GM18867 (cell line): ENCODE data around the gene P2RX3.
"Not testable (repeated sequence)": the region's sequence is repeated elsewhere in the genome, so short reads cannot be mapped to it uniquely, and the experiment has no call there.

ENCODE experiments used
- ATAC-seq: cut with Tn5 transposase; IDR thresholded peaks from one replicate; pipeline ENCODE4 v1.9.1; 2021; ENCODE audit warnings: mild to moderate bottlenecking, moderate library complexity; ENCODE audit not compliant: unreplicated experiment

Gene P2RX3

DNA sequence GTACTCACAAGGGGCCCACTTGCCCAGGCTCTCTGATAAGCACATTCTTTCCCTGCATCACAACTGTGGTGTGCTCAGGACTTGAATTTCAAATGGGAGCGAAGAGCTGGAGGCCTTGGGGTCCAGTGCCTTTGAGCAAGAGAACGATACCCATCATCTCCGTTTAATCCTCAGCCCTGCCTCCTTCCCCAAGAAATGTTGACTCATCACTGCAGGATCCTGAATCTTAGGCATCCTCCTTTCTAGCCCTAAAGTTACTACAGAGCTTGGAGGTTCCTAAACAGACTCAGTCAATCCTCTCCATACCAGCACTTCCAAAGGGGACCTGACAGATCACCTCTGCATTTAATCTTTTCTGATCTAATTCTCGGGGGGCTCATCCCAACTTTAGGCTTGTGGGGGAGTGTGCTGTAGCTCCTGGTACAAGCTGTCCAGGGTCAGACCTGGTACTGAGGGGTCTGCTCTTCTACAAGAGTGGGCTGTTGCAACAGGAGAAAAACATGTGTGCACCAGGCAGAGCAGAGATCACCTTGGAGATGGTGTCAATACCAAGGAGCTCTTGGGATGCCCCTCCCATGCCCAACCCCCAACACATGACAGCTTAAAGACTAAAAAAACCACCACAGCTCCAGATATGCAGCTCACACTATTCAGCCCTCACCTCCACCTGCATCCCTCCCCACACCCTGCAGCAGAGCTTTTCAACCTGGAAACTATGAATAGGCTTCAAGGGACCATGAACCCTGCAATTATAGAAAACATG lies 56.2 kb downstream of the P2RX3 start:
- no peak for ATAC-seq

DNA sequence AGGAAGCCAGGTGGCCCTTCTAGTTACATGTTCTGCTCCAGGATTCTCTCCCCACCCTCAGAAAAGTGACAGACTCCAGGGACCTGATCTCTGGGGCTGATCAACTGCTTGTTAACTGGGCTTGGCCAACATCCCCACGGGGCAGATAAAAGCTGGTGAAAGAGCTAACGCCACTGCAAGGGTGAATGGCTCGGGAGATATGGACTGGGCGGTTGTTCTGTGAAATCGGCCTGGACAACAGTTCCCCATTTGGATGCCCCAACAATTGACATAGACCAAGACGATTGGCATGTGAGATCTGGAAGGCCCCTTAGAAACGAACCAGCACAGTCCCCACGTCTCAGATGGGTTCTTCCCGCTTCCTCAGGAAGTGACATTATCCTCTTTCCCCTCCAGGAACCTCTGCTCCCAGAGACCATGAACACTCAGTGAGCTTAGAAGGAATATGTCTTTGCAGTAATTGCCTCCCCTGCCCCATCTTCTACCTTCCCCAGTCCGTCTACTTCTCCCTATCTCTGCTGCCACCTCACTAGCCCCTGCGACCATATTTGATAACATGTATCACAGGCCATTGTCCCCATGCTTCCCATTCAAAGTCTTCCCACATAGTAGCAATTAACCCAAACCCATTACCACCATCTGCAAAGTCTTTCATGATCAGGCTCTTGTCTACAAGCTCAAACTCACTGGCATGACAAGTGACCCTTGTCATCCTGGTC lies 57.9 kb downstream of the P2RX3 start:
- no peak for ATAC-seq

DNA sequence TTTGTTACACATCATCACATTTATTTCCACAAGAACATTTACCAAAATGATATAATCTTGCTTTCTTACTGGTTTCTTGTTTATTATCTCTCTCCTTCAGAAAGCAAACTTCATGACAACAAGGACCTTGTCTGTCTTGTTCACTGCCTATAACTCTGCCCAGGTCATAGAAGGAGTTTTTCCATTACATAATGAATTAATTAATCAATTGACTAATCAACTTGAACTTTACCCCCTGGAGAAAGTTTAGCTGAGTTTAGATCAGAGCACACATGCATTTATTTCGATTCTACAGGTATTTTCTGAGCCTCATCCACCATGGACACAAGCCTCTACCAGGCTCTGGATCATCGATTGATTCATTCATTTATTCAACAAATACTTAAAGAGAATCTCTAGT lies 58.6 kb downstream of the P2RX3 start:
- ATAC-seq, result no peak

DNA sequence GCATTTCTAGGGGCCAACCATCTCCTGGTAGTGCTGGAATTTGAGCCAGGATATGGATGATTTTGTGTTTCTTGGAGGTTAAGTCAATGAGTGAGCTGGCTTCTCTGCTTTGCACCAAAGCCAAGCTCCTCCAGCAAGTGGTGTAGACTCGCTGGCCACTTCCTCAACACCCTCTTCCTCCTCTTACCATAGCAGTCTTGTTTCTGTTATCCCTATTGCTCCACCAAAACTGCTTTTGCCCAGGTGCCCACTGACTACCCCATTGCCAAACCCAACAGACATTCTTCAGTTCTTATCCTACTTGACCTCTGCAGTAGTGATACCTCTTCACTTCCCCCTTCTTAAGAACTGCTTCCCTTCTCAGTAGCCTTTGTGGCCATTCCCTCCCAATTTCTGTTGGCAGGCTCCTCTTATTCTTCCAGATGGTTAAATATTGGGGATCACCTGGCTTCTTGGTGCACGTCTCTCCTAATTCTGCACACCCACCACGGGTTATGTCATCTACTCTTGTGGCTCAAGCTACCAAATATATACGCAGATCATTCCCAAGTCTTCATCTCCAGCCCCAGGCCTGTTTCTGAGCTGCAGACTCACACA lies 59.3 kb downstream of the P2RX3 start:
- ATAC-seq, result no peak

DNA sequence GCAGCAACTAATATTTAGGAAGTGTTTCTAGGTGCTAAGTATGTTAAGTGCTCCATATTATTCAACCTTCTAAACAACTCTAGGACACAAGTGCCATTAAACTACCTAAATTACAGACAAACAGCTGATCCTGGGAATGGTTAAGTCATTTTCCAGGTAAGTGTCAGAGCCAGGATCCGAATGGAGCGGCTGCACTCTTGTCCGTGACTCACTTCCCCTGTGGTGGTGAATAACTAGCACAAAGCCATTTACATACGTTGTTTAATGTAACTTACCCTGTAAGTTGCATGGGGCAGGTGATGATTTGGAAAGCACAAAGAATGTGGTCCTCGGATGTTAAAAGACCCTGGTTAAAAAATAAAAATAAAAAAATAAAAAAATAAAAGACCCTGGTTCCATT lies 61.1 kb downstream of the P2RX3 start:
- ATAC-seq, result no peak

DNA sequence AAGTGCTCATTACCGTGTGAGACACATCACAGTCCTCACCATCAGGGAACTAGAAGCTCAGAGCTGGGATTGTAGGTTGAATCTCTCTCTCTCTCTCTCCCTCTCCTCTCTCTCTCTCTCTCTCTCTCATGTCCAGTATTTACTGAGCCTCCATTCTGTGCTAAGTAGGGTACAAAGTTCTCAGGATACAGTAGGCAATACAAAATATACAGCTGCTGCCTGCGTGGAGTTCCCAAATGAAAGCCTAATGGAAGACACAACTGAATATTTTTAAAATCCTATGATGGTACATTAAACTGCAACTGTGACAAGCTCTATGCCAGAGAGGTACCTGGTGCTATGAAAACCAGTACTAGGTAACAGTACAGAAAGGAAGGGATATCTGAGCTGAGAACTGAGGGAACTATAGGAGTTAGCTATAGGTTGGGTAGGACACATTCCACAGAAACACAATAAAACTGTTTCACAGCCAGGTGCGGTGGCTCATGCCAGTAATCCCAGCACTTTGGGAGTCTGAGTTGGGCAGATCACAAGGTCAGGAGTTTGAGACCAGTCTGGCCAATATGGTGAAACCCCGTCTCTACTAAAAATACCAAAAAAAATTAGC lies 61.9 kb downstream of the P2RX3 start:
- no peak for ATAC-seq

DNA sequence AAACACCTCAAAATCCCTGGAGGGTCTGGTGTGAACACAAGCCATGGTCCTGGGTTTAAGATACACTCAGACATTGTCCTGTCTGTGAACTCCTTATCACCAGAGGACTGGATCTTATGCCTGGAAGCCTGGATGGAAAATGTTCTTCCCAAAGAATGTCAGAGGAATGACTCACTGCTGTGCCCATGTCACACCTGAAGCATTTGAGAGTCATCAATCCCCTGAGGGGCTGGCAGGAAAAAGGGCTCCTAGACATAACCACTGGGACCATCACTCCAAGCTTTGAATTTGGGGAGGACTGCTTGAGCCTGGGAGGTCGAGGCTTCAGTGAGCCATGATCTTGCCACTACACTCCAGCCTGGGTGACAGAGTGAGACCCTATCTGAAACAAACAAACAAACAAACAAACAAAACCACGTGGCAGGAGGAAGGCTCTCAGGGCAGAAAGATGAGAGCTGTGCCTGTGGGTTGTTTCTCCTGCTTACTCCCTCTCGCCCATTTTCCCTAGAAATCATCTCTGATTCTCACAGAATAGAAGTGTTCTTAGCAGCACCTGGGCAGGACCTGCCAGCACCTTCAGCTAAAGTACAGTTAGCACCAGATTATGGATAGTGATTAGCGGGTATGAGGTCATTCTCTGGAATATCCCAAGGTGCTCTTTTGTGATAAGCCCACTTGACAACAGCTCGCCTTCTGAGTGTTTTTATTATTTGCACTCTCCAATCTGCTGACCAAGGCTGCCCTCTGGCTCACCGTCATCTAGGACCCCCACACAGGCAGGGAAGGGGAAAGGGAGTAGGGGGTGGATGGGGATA lies 64.2 kb downstream of the P2RX3 start:
- ATAC-seq, result no peak

DNA sequence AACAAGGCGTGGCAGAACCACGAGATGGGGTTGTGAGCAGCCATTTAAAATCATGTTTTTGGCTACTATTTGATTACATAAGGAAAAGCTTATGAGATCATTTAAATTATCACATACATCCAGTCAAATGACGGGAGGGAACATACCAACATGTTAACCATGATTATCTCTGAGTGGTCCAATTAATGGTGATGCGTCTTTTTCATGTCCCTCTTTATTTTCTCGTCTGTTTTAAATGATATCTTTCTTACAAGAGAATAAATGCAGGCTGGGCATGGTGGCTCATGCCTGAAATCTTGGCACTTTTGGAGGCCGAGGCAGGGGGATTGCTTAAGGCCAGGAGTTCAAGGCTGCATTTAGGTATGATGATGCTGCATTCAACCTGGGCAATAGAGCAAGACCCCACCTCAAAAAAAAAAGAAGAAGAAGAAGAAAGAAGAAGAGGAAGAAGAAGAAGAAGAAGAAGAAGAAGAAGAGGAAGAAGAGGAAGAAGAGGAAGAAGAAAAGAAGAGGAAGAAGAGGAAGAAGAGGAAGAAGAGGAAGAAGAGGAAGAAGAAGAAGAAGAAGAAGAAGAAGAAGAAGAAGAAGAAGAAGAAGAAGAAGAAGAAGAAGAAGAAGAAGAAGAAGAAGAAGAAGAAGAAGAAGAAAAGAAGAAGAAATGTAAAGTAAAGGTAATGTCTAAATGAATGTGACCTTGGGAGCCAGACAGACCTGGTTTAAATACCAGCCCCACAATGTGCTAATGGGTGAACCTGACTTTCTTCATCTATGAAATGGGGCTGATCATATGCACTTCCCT lies 65.0 kb downstream of the P2RX3 start:
- ATAC-seq, result not testable (repeated sequence)

DNA sequence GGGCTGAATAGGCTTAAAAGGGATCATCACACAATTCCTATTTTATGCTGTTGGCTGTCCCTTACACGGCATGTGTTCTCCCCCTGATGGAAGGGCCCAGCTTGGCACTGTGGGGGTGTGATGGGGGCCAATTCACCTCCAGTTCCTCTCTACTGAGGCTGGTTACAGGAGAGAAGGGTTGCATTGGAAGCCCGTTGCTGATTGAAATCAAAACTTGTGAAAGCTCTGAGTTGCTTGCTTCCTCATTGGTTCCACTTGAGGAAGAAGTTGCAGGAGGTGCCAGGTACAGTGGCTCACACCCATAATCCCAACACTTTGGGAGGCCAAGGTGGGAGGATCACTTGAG lies 65.6 kb downstream of the P2RX3 start:
- no peak for ATAC-seq

DNA sequence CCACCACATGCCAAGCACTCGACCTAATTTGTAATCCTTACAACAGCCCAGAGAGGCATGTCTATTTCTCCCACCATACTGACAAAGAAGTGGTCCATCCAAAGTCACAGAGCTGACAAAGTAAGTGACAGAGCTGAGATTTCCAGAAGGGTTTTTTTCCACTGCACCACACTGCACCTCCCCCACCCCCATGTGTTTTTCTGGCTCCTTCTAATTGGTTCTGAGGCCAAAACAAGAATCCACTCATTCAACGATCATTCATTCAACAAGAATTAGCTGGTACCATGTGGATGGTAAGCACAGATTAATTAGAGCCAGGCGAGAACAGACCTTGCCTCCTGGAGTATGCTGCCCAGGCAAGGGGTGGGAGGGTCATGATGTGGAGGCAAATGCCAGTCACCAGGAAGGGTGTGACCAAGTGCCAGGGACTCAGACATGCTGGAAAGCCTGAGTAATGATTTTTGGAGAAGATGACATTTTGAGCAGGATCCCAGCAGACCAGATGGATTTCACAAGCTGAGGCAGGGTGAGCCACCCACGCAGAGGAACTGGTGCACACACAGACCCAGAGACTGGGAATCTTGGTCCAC lies 67.2 kb downstream of the P2RX3 start:
- ATAC-seq, result no peak

DNA sequence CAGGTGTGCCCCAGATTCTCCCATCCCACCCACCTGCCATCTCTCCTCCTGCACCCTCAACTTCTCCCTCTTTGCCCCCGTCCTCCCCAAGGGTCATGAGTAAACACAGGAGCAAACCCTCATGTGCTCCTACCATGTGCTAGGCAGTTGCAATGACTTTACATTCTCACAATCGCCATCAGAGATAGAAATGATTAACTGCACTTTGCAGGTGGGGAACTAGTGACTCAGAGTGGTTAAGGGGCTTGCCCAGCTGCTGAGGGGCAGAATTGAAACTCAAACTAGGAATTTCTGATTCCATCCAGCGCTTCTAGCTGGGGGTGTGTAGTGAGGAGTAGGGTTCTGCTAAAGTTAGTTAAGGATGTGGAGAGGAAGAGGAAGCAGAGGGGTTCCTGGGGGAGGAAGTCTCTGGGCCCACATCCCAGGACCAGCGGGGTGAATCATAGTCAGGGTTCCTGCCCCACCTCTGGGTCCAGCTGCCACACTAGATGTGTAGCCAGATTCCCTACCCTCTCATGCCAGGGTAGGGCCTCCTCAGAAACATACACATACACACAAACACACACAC lies 68.3 kb downstream of the P2RX3 start:
- peak; percentile 70 for ATAC-seq

DNA sequence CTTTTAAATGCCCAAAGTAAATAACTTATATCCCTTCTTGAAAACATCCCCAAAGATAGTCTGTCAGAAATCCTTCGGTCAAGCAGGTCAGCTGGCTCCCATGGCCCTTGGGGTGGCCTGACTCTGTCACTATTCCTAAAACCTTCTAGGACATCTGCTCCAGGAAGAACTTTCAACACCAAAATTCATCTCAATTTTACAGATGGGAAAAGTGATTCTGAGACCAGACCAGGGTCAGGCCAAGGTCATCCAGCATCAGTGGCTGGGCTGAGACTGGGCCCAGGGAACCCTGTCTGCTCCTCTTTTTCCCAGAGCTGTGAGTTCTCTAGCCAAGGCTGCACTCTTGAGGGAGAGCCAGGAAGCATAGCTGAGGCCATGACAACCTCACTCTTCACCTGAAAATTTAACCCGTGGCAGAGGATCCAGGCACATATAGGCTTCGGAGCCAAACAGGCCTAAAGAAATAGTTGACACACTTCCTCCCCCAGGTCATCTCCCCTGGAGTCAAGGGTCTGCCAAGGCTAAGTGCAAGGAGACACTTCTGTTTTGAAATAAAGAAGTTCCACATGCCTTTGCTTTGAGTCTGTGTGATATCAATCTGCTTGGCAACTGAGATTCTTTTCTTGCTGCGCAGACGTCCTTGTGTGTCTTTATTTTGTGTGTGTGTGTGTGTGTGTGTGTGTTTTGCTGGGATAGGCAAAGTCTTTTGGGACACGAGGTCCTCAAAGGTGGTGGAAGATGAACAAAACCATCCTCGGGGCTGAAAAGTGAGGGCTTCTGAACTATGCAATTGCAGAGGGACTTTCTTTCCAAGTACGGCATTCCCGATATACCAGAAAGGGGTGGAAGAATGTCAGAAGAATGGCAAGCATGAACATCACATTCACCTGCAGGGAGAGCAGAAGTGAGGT lies 69.1 kb downstream of the P2RX3 start:
- no peak for ATAC-seq

DNA sequence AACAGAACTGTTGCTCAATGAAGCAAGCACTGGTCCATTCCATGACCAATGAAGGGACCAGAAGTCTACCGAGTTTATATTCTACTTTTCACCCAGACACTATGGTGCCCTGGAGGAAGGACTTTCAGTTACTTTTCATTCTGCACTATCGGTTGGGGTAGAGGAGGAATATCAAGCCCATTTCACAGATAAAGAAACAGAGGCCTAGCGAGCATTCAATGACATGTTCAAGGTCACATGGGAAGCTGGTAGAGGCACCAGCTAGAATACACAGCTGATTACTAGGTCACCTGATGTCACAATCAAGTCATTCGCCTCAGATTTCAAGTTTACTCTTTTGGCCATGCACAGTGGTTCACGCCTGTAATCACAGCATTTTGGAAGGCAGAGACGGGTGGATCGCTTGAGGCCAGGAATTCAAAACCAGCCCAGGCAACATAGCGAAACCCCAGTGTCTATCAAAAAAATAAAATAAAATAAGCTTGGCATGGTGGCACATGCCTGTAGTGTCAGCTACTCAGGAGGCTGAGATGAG lies 69.9 kb downstream of the P2RX3 start:
- no peak for ATAC-seq

DNA sequence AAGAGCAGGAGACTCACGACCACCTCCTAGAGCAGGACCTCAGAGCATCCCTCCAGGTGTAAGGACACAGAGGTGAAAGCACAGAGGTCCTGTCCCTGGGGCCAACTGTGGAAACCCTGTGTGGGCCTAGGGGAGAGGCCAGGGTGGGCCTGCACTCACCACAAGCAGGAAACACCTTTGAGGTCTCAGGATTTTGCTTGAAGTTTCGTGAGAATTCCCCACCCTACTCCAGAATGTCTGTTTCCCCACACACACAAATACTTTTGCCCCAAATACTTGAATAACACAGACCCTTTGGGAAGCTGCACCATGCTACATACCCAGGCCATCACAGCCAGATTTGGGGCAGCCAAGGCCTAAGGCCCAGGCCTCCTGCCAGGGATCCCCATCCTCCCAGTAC lies 70.6 kb downstream of the P2RX3 start:
- ATAC-seq, result no peak

DNA sequence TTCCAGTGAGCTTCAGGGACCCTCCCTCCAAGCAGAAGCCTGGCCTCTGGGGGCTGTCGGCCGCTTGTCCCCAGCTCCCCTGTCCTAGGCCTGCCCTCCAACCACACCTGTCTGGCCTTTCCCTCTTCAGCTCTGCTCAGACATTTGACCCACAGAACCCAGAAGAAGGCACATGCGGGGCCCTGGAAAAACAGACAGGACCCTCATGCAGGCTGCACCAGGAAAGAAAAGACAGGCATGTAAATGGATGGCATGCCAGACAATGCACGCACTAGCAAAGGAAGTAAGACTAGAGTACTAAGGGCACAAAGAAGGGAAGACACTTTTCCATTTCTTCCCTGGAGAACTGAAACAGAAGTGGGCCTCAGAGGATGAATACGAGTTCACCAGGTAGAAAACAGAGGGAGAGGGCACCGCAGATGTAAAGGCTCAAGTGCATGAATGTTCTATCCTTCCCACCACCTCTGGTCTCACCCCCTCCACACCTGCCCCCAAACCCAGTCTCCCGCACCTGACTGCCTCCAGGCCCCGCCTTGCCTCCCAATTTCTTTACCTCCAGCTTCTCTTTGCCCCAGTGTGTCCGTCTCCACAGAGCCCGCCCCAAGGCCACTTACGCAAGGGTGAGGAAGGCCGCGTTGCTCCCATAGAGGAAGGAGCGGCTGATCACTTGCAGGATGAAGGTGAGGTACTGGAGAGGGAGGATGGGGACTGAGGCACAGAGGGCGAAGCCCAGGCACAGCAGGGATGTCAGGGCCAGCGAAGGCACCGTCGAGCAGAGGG lies 71.4 kb downstream of the P2RX3 start:
- no peak for ATAC-seq

DNA sequence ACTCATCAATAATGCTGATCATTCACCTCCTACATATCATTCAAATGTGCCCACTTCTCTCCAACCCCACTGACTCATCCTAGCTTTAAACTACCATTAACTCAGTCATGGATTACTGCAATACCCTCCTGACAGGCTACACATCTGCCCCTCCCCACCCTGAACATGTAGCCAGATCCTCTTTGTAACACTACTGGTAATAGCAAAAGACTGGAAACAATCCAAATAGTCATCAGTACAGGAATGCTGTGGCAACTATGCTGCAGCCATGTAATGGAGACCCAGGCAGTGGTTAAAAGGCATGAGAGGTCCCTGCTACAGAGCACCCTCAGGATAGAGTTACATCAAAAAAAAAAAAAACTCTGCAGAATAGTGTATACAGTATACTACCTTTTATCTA lies 72.1 kb downstream of the P2RX3 start:
- ATAC-seq, result no peak

DNA sequence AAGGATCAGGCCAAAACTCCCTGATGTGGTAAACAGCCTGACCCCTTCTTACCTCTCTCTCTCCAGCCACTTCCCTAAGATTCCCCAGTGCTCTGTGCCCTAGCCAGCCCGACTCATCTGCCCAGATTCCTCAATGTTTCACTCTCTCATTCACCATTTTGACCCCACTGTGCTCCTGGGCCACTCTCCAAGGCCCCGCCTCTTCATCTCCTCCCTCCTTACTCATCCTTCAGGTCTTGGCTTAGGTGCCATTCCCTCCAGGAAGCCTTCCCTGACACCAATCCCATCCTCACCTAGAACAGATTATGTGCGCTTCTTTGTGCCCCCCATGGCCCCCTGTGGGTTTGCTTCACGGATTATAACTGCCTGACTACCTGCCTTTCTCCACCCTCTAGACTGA lies 75.5 kb downstream of the P2RX3 start:
- no peak for ATAC-seq
